Colonic mucosa (tissue), 4 donors: Measurements from ENCODE around the gene MYH2. TPM values are rescaled to one million over a fixed set of nuclear protein-coding genes. Genes with fewer than 3 reads are reported as not detected.

ENCODE experiments used
- DNase-seq: peaks from one replicate; pipeline ENCODE4 v3.0.0-alpha.2; 2020
- H3K27ac ChIP-seq: fragments of 200-600 bp; one replicate; pipeline ENCODE4 v1.8.0; 2021
- H3K27me3 ChIP-seq: fragments of 200-600 bp; one replicate; pipeline ENCODE4 v1.8.0; 2021
- H3K36me3 ChIP-seq: fragments of 200-600 bp; one replicate; pipeline ENCODE4 v1.8.0; 2021
- H3K4me1 ChIP-seq: fragments of 200-600 bp; one replicate; pipeline ENCODE4 v1.8.0; 2021; ENCODE audit warnings: mild to moderate bottlenecking
- H3K4me3 ChIP-seq: fragments of 200-600 bp; one replicate; pipeline ENCODE4 v1.8.0; 2021
- H3K9ac ChIP-seq, 2 donors: one replicate each; pipeline ENCODE4 v1.7.0; 2013; ENCODE audit warnings: control low read depth in 2 of 2, low read depth in 2 of 2, low read length in 2 of 2
- H3K9me3 ChIP-seq: fragments of 200-600 bp; one replicate; pipeline ENCODE4 v1.8.0; 2021
- CTCF ChIP-seq: fragments of 200-600 bp; IDR thresholded peaks from one replicate; pipeline ENCODE4 v1.8.0; 2022; ENCODE audit warnings: antibody characterized with exemption, mild to moderate bottlenecking
- intact Hi-C: fragments of 100-400 bp; cut with DNase I; formaldehyde crosslinking; loops from one replicate; pipeline ENCODE4 v1.14.1; 2022
- total RNA-seq, 2 donors: library from RNA; stranded (reverse); fragmentation: NEBNext Ultra II Directional in 1 of 2; extraction: Animal tissue kit (Norgen Biotek cat#: 25700) in 1 of 2; gene quantifications; one replicate each; pipeline ENCODE4 v1.2.1, GENCODE V29; 2021
- donor health status: healthy.
- donor health status: DM: no; HTN: no; CAD: no.
- donor health status: DM: no; HTN: no; CAD: no.

Gene MYH2
- total RNA-seq, 2 donors from 2014 or later, result 0.48 TPM; not detected in 1

- H3K36me3 ChIP-seq, result no peaks in the 10 kb centered on the region
- no peaks in the 10 kb centered on the region for H3K4me1 ChIP-seq
- DNase-seq, result no peak
- intact Hi-C loops, result no loop called here
- no peak for TF ChIP-seq CTCF
- no peak overlapping the region for H3K9ac ChIP-seq
- H3K27ac ChIP-seq, result no peak overlapping the region
- no peak overlapping the region for H3K4me3 ChIP-seq
- no peaks in the 10 kb centered on the region for H3K9me3 ChIP-seq
- no peaks in the 10 kb centered on the region for H3K27me3 ChIP-seq
Observed at GRCh38 chr17:10516638-10517037, 32.8 kb downstream of the MYH2 start.

GRCh38 chr17:10516065-10516464 is 33.4 kb downstream of the MYH2 start:
- intact Hi-C loops, result no loop called here
- no peaks in the 10 kb centered on the region for H3K27me3 ChIP-seq
- no peaks in the 10 kb centered on the region for H3K9me3 ChIP-seq
- H3K9ac ChIP-seq, result no peak overlapping the region
- no peaks in the 10 kb centered on the region for H3K36me3 ChIP-seq
- H3K4me3 ChIP-seq, result no peak overlapping the region
- no peaks in the 10 kb centered on the region for H3K4me1 ChIP-seq
- TF ChIP-seq CTCF, result no peak
- no peak overlapping the region for H3K27ac ChIP-seq
- DNase-seq, result no peak

- no peaks in the 10 kb centered on the region for H3K4me1 ChIP-seq
- no peaks in the 10 kb centered on the region for H3K9me3 ChIP-seq
- no peak for TF ChIP-seq CTCF
- H3K36me3 ChIP-seq, result no peaks in the 10 kb centered on the region
- H3K9ac ChIP-seq, result no peak overlapping the region
- no peak for DNase-seq
- intact Hi-C loops, result no loop called here
- no peaks in the 10 kb centered on the region for H3K27me3 ChIP-seq
- no peak overlapping the region for H3K27ac ChIP-seq
- H3K4me3 ChIP-seq, result no peak overlapping the region
Observed at GRCh38 chr17:10513299-10514067, 36.0 kb downstream of the MYH2 start.

- Histone ChIP-seq H3K4me1 (no peaks in the 10 kb centered on the region), H3K27ac (no peak overlapping the region), H3K4me3 (no peak overlapping the region), H3K9me3 (no peaks in the 10 kb centered on the region), H3K9ac (no peak overlapping the region), H3K36me3 (no peaks in the 10 kb centered on the region), H3K27me3 (no peaks in the 10 kb centered on the region)
- DNase-seq, result no peak
- intact Hi-C loops, result no loop called here
- TF ChIP-seq CTCF, result no peak
Observed at GRCh38 chr17:10512856-10513255, 36.6 kb downstream of the MYH2 start.

- no peaks in the 10 kb centered on the region for H3K4me1 ChIP-seq
- no peaks in the 10 kb centered on the region for H3K9me3 ChIP-seq
- no peak overlapping the region for H3K27ac ChIP-seq
- H3K9ac ChIP-seq, result no peak overlapping the region
- intact Hi-C loops, result no loop called here
- no peaks in the 10 kb centered on the region for H3K36me3 ChIP-seq
- no peaks in the 10 kb centered on the region for H3K27me3 ChIP-seq
- DNase-seq, result no peak
- H3K4me3 ChIP-seq, result no peak overlapping the region
- no peak for TF ChIP-seq CTCF
Observed at GRCh38 chr17:10499950-10500349, 49.5 kb downstream of the MYH2 start.
